Activated CD4-positive, alpha-beta T cell treated with anti-CD3 and anti-CD28 coated beads, Interleukin-2, amount 50 U/mL, for 48 hours (primary cell): ENCODE results near the gene LRRC2.
"Not testable (repeated sequence)": the region's sequence is repeated elsewhere in the genome, so short reads cannot be mapped to it uniquely, and the experiment has no call there.

Experiments used
- DNase-seq, 2 experiments: peaks; one replicate each; pipeline ENCODE4 v3.0.0-alpha.2; 2020

The LRRC2 gene

DNA sequence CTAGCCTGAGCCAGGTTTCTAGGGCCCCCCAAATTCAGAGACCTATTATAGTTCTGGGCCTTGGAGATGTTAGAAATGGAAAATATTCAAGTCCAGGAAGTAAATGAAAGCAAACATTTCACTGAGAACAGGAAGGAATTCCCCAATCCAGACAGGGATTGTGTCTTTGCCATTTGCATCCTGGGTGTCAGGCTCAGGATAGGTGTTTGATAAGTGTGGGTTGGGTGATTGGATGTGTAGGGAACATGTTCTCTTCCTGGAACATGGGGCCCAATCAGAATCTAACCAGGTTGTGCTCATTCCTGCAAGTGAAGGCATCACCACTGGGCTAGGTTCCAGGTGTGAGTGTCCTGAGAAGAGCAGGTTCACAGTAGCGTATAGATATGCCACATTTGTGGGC, 14.6 kb upstream of the LRRC2 start:
- DNase-seq = no peak

DNA sequence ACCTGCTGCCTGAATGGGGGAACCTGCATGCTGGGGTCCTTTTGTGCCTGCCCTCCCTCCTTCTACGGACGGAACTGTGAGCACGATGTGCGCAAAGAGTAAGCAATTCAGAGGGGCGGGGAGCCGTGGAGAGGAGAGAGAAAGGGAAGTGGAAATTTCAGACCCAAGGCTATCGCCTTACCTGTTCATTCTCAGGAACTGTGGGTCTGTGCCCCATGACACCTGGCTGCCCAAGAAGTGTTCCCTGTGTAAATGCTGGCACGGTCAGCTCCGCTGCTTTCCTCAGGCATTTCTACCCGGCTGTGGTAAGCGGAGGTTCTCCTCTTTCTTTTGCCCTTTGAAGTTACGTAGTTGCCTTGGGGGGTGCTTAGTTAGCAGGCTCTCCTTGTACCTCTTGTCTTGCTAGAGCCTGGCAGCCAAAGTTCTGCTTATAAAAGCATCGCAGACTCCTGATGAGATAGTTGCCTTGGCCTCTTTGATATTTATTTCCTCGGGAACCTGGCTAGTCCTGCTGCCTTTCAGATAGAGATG, 13.7 kb upstream of the LRRC2 start:
- no peak for DNase-seq

DNA sequence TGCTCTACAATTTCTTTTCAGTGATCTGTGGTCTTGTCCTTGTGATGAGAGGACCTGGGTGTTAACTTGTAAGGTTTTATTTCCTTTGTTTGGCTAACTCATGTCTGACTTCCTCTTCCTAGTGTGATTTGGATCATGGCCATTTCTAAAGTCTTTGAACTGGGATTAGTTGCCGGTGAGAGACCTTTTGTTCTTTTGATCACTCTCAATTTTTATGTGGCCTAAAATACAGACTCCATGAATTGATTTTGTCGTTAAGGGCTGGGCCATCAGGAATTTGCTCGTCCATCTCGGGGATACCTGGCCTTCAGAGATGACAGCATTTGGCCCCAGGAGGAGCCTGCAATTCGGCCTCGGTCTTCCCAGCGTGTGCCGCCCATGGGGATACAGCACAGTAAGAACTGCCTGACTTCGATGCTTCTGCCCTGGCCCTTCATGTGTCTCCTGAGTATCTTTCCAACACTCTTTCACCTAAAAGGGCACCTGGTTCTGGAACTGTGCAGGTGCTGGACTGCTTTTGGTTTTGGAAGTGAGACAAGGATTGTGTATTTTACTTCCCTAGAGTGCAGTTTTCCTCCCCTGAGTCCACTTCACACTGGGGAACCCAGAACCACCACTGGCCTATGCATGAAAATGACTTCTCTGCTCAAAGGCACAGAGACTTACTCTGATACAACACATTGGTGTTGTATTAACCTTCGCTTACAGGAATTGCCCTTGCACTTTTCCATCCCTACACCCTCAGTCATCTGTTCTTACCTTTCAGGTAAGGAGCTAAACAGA, 13.1 kb upstream of the LRRC2 start:
- no peak for DNase-seq

DNA sequence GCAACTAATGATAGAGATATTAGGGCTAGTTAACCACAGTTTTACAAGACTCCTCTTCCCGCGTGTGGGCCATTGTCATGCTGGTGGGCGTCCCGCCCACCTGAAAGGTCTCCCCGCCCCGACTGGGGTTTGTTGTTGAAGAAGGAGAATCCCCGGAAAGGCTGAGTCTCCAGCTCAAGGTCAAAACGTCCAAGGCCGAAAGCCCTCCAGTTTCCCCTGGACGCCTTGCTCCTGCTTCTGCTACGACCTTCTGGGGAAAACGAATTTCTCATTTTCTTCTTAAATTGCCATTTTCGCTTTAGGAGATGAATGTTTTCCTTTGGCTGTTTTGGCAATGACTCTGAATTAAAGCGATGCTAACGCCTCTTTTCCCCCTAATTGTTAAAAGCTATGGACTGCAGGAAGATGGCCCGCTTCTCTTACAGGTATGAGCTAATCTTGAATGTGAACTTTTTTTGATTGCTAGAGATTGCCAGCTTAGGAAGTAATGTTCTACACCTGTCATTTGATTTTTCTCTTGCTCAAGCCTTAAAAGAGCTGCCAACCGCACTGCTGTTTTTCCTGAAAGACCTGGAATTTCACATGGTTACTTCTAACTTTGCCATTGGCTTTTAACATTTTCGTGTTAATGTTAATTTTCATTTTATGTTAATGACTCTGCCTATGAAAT, 11.6 kb upstream of the LRRC2 start:
- not testable (repeated sequence) for DNase-seq

DNA sequence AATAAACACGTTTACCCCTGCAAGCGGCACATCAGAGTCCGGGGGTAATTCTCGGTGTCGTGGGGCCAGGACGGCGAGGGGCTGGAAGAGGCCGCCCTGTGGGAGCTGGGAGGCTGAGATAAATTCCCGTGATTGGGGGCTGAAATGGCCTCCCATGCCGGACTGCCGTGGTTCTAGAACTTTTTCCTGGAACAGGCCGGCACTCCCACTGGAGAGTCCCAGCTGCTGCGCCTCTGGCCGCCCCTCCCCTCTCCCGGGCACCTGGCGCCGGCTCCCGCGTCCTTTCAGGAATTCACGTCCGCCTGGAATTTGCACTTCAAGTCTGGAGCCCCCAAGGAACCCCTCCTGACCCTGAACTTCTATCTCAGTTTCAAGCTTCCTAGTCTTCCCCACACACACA, 10.8 kb upstream of the LRRC2 start:
- no peak for DNase-seq

DNA sequence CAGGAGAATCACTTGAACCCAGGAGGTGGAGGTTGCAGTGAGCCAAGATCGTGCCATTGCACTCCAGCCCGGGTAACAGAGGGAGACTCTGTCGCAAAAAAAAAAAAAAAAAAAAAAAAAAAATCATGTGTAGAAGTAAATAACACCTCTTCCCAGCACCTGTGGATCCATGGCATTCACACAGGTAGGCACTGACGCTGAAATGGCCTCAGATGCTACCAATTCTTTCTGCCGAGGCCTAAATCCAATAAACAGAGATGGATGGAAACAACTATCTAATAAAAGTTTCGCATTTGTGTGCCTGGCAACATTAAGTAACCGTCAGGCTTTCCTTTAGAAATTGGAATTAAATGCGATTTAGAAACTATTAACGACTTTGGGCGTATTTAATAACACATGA, 10.3 kb upstream of the LRRC2 start:
- DNase-seq = no peak

DNA sequence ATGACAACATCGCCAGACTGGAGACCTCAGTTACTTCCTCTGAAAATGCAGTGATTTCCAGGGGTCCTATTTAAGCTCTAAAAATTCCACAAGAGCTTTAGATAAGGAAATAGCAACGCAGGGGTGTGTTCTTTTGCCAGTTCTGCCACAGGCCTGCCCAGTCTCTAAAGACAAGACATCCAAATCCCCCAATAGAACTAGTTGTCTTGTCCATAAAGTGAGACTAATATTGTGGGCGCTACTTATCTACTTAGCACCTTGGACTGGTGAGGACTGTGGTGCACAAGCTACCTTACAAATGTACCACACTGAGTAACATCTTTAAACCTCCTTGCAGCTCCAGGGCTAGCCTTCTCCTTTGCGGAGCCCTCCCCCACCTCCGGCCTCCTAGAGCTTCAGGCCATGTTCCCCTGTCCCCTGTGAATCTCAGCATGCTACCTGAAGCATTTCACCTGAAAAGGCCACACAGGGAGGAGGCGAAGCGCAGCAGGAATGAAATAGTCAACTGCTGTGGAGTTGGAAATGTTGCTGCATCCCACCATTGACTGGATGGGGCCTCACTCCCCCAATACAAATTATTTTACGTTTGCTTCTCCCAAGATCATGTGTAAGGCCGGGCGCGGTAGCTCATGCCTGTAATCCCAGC, 9.6 kb upstream of the LRRC2 start:
- no peak for DNase-seq

DNA sequence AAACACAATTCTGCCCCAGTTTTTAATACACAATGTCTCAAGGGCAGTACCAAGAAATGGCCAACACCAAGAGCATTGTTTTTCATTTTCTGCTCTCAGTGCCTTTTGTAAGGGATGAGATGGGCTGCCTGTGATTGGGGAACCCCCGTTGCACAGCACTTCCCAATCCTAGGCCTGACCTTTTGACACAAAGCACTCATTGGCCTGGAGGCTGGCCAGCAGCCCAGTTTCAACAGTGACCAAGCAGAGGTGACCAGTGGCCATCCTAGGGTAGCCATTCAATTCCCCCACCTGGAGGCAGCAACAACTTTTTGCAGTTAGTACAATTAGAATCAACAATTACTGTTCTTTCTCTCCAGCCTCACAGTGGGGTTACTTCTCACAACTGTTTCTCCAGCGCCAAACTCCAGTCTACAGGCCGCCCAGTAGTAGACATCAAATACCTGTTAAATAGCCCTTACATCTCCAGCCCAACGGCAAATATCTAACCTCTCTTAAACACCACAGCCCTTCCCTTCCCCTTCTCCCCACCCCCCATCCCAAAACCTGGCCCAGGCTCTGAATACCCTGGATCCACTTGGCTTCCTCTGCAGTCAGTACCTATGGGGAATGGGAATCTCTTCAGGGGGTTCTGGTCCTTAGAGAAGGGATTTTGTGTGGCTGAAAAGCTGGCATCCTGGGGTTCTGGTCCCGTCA, 8.9 kb upstream of the LRRC2 start:
- no peak for DNase-seq

DNA sequence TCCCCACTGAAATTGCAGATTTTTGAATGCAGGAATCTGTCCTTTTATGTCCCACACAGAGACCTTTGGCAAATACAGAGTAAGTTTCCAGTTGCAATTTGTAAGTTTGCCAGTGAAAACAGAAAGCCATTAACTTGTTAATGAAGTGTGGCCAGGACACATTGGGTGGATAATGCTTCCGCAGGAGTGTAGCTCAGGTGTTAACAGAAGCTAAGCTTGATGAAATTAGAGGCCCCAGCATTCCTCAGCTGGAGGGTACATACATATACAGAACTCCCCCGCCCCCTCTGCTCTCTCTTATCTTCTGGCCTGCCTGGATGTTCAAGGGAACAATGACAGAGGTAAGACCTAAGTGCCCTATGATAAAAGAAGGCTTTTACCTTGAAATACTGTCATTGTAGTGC, 8.1 kb upstream of the LRRC2 start:
- DNase-seq = no peak

DNA sequence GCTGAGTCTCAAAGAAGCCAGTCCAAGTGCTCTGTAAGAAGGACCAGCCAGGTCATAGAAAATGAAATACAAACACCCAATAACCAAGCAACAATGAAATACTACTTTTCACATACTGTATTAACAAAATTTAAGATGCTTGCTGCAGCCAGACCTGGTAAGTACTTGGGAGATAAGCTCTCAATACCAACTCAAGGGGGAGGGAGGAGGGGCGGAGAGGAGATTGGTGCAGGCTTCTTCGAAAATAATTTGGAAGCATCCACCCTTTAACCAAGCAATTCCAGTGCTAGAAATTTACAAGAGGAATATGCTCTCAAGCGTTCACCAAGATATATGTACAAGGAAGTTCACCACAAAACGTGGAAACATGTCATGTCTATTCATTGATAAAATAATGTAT, 7.6 kb upstream of the LRRC2 start:
- no peak for DNase-seq

DNA sequence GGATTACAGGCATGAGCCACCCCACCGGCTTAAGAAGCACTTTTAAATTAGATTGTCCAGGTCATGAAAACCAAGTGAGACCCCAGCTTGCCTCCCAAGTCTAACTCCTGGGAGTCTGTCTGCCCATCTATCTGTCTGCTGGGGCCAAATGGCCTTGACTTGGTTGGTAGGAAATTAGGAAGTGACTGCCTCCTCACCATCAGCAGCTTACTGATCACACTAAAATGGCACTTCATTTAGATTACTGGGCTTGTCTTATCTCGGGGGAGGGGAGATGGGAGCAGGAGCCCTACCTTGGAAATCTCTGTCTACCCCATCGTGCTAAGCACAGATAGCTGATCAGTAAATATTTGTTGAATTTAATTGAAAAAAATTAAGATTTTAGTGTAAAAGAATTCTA, 5.6 kb upstream of the LRRC2 start:
- DNase-seq = no peak

DNA sequence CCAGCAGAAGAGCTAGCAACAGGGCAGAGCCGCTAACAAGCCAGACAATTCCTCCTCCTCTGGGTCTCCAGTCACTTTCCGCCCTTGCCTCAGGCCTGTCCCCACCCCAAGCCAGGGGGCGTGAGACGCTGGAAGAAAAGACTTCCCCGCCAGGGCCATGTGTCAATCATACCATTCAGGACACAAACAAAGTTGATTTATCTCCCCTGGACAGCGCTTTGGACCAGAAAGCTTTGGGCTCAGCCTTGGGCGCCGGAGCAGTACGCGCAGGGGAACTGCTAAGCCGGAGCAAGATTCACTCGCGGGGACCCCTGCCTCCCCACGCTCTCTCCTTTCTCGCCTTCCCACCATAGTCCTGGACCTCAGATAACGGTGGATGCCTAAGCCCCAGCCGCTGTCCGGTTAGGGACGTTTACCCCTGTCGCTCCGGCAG, 479 bp downstream of the LRRC2 start:
- DNase-seq = no peak

DNA sequence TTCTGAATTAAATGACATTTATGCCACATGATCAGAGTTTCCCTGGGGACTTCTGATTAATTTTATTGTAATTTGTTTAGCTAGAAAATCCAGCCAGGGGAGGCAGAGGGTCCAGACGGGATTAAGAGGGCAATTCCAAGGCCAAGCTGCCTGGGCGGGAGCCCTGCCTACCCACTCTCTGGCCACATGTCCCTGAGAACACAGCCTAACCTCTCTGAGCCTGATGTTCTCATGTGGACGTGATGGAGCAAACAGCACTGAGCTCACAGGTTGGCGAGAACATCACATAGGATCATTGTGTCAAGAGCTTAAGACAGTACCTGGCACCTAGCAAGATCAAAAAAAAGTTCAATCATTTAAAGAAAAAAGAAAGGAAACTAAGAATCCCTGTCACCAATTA, 1.0 kb downstream of the LRRC2 start:
- no peak for DNase-seq

DNA sequence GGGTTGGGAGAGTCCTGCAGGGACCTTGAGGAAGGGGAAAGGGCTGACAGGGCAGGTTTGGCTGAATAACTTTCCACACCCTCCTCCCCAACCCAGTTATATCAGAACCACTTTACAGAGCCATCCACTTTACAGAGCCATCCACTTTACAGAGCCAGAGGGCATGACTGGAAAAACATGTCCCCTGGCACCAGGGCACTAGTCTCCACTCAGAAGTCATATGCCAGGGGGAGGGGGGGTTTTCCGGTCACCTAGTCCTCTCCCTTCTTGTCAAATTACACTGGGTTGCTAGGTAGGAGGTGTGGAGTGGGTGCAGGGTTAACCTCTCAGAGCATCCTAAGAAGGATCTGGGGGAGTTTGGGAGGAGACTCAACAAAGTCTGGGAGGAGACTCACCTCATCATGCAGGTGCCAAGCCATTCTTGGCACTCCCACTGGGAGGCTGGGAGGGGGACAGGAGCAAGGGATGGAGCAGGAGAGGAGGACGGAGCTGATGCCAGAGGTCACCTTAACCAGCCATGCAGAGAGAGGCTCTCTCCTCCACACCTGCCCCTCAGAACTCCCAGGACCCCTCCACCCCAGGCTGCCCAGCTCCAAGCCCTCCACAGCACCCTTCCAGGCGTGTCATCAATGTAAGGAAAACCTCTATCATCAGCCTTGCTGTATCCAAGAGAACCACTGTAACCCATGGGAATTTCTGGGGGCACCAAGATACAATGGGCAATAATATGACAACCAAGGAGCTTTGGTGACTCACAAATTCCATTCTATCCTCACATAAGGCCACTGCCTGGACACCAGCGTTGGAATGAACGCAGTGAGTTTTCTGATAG, 1.7 kb downstream of the LRRC2 start:
- no peak for DNase-seq

DNA sequence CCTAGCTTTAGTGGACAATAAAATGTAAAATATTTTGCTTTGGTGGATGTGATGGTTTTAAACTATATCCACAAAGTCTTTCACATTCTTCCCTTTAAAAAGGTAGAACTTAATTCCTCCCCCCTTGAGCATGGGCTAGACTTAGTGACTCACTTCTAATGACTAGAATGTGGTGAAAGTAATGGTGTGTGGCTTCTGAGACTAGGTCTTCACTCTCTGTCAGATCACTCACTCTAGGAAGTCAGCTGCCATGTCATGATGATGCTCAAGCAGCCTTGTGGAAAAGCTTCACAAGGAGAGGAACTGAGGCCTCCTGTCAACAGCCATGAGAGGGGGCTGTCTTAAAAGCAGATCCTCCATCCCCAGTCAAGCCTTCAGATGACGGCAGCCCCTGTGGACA, 4.2 kb downstream of the LRRC2 start:
- no peak for DNase-seq

DNA sequence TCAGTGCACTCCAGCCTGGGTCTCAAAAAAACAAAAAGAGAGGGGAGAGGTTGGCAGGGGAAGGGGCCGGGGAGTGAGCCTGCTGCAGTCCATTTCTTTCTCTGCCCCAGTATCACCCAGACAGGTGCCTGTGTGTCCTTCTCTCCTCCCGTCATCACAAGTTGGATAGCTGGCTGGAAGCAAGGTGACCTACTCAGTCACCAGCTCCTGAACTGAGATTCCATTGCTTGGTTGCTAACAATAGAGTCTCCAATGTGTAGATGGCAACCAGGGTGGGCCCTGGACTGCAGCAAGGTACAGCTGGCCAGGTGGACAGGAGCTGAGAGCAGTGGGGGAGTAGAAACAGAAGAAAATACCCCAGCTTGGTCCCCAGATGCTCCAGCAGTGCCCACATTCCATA, 4.6 kb downstream of the LRRC2 start:
- no peak for DNase-seq

DNA sequence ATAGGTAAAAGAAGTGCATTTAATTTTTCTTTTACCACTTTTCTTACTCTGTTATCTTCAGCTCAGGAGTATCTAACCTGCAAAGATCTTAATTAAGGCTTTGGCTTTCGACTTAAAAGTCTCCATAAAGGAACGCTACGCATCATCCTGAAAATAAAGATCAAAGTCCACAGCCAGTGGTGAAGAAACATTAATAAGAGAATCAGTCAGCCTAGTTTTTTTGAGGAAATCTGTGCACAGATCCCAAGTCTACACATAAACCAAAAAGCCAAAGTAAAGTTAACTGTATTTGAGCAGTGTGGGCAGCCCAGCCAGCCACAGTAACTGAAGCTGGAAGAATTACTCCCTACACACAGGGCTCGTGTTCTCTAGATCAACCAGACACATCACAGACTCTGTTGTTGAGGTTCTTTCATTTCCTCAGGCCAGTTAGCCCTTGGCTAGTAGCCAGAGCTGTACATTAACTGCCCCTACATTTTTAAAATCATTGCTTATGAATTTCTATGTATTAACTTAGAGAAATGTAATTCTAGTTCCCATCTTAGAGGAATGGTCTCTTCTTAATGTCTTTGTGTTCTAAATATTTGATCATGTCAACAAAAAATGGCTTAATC, 6.9 kb downstream of the LRRC2 start:
- no peak for DNase-seq

DNA sequence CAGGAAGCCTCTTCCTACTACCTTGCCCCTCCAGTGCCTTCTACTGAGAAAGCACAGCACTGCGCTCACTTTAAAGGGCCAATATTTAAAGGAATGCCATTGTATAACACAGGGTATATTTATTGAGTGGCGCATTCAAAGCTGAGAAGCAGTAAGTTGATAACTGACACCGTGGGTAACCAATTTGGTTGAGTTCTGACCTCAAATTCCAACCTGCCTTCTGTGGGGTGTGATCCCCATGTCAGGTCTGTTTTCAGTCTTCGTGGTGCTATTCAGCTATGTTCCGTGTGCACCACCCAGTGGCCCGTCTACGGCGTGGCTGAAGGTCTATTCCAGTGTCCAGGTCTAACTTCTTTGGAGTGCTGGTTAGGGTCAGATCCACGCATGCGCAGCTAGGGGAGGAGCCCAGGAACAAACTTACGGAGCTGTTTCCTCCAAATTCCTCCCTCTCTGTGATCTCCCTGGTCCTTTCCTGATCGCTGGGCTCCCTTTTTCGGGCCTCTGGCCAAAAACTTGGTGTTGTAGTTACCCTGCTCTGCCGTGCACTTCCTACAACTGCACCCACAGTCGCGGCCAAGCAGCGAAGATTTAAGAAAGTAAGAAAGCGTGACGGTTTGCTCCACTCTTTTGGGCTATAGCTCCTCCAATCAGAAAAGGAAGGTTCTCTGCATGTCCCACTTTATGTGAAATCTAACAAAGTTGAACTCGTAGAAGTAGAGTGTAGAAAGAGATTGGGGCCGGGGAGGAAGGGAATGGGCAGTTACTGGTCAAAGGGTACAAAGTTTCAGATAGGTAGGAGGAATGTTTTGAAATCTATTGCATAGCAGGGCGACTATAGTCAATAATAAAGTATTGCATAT, 7.7 kb downstream of the LRRC2 start:
- peak; percentile 67 to 73 for DNase-seq

DNA sequence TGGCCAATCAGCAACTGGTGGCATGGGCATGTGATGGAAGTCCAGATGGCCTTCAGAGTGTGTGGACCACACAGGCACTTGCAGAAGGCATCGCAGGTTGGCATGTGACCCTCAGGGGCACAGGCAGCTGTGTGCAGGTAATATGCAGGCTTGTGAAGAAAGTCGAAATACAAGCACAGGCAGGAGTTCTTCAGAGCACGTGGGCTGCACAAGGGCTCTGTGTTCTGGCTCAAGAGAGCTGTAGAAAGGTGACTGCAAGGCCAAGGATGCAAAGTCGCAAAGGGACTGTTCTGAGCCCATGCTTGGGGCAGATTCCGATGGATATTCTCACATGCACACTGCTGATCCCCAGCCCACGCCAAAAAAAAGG, 8.3 kb downstream of the LRRC2 start:
- DNase-seq = no peak

DNA sequence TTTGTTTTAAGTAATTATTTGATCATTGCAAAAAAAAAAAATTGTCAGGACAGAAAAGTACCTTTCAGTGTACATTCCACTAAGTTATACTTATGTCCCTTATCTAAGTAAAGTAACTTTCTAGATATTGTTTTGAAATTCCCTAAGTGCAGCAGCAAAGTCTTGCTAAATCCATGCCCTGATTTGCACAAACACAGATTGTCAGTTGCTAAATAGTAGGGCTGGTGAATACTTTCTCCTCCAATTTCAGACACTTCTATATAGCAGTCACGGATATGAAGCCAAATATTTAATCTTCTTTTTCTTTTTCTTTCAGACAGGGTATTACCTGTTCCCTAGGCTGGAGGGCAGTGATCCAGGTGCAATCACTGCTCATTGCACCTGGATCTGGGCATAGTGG, 12.9 kb downstream of the LRRC2 start:
- no peak for DNase-seq

DNA sequence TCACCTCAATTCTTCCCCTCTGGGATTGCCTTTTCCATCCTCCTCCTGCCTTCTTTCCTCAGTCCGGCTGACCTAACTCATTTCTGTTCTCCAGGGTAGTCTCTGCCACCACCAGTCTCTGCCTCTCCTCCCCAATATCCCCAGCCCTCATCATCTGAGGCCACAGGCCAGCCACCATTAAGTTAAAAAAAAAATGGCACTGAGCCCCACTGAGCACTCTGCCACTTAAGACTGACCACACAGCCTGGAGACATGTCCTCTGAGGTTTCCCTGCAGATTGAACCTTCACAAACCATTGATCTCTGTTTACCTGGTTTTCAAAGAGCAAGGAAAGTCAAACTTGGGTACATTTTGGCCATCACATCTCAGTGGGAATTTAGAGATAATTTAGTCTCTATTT, 13.6 kb downstream of the LRRC2 start:
- DNase-seq = no peak
